Activated CD4-positive, alpha-beta T cell treated with anti-CD3 and anti-CD28 coated beads, Interleukin-2, amount 10 ng/mL, durations not matched to agents 24 days and 14 days (primary cell): ENCODE measurements around the gene FAM13C. TPM values are rescaled to one million over a fixed set of nuclear protein-coding genes. Genes with fewer than 3 reads are reported as not detected.

Source experiments
- DNase-seq: peaks from one replicate; pipeline ENCODE4 v3.0.0; 2022
- H3K27ac Mint-ChIP-seq: one replicate; pipeline ENCODE4 v1.8.0; 2022; ENCODE audit warnings: mild to moderate bottlenecking, mixed read lengths
- H3K27me3 Mint-ChIP-seq: one replicate; pipeline ENCODE4 v1.8.0; 2022; ENCODE audit warnings: mixed read lengths
- H3K36me3 Mint-ChIP-seq: one replicate; pipeline ENCODE4 v1.8.0; 2022; ENCODE audit warnings: low read depth, mild to moderate bottlenecking, mixed read lengths
- H3K4me1 Mint-ChIP-seq: one replicate; pipeline ENCODE4 v1.8.0; 2021; ENCODE audit warnings: mixed read lengths
- H3K4me3 Mint-ChIP-seq: one replicate; pipeline ENCODE4 v1.8.0; 2022; ENCODE audit warnings: mild to moderate bottlenecking, moderate library complexity, mixed read lengths
- H3K9me3 Mint-ChIP-seq: one replicate; pipeline ENCODE4 v1.8.0; 2021; ENCODE audit warnings: mixed read lengths
- intact Hi-C: fragments of 100-400 bp; cut with micrococcal nuclease; formaldehyde crosslinking; loops from one replicate; pipeline ENCODE4 v1.15.1; 2023
- total RNA-seq: library from RNA; stranded (reverse); gene quantifications from 2 replicates; pipeline ENCODE4 v1.2.3, GENCODE V29; 2022

Gene FAM13C
- total RNA-seq, 1 donor from 2014 or later, result not detected

DNA sequence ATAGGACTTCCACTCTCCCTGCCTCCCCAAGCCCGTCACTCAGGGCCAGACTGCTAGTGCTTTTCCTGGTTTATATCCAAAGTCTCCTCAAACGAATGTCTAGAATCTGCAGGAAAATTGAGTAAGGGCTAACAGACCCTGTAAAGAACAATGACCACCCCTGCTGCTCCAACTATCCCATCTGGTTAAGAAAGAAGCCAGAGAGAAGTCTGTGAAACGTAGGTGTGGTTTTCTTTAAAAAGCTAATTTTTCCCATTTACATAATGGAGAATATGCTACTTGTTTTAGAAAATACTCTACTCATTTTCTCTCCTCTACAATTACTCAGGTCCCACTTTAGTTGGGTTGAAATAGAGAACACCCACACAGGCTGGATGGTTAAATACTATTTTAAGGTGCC, 72.5 kb downstream of the FAM13C start:
- no peak for DNase-seq
- intact Hi-C loops, result no loop called here
- no peaks in the 10 kb centered on the region for H3K4me1 Mint-ChIP-seq
- H3K36me3 Mint-ChIP-seq, result no peaks in the 10 kb centered on the region
- H3K4me3 Mint-ChIP-seq, result no peak overlapping the region
- H3K27ac Mint-ChIP-seq, result no peak overlapping the region
- no peaks in the 10 kb centered on the region for H3K27me3 Mint-ChIP-seq
- no peaks in the 10 kb centered on the region for H3K9me3 Mint-ChIP-seq

DNA sequence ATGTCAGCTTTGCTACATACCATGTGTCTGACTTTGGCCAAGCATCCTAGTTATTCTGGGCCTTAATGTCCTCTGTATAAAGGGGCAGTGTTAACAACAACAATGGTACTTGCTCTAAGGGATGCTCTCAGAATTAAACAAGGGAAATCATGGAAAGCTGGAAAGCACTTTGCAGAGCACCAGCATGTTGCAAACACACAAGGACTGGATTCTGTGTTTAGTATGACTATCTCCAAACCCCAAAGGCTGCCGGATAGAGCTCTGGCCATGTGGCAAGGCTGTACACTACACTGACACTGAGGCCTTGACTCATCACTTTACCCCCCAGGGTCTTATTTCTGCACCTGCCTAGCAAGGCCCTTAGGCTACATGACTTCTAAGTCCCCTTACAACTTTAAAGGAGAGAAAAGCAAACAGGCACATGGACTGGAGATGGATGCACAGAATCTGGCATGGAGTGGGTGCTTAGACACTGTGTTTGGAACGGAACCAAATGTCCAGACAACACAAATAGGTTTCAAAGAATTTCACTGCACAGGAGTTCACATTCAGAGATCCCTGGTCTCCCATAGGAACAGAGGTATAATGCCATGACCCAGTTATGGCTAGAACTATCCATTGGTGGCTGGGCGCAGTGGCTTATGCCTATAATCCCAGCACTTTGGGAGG, 74.6 kb downstream of the FAM13C start:
- Mint-ChIP-seq H3K27ac (no peak overlapping the region), H3K27me3 (no peaks in the 10 kb centered on the region), H3K4me3 (no peak overlapping the region), H3K36me3 (no peaks in the 10 kb centered on the region), H3K9me3 (no peaks in the 10 kb centered on the region), H3K4me1 (no peaks in the 10 kb centered on the region)
- DNase-seq, result no peak
- intact Hi-C loops, result no loop called here

DNA sequence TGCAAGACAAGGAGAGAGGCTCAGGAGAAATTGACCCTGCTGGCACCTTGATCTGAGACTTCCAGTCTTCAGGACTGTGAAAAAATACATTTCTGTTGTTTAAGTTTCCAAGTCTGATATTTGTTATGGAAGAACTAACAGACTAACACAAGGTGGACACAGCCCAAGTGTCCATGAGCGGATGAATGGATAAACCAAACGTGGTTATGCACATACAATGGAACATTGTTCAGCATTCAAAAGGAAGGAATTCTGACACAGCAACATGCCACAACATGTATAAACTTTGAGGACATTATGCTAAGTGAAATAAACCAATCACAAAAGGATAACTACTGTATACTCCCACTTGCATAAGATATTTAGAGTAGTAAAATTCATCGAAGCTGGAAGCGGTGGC, 76.5 kb downstream of the FAM13C start:
- no peaks in the 10 kb centered on the region for H3K4me1 Mint-ChIP-seq
- no peaks in the 10 kb centered on the region for H3K36me3 Mint-ChIP-seq
- intact Hi-C loops, result no loop called here
- no peaks in the 10 kb centered on the region for H3K27me3 Mint-ChIP-seq
- H3K27ac Mint-ChIP-seq, result no peak overlapping the region
- H3K9me3 Mint-ChIP-seq, result no peaks in the 10 kb centered on the region
- DNase-seq, result no peak
- no peak overlapping the region for H3K4me3 Mint-ChIP-seq

DNA sequence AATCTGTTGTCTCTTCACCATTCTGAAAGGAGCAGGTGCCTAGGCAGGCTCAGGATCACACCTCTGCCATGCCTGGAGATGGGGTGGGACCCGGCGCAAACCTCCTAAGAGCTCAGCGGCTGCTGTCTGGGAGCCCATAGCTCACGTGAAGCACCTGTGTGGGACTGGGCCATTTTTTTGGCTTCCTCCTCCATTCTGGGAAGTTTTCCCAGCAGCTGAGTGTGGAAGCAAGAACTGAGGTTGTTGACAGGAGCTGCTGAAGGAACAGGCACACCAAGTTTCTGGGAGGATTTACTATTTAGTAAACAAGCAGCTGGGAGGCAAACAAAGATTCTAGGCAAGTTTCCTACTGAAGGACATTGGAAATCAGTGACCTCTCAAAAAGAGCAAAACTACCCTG, 77.3 kb downstream of the FAM13C start:
- H3K36me3 Mint-ChIP-seq, result no peaks in the 10 kb centered on the region
- H3K9me3 Mint-ChIP-seq, result no peaks in the 10 kb centered on the region
- no peaks in the 10 kb centered on the region for H3K27me3 Mint-ChIP-seq
- intact Hi-C loops, result no loop called here
- no peak overlapping the region for H3K27ac Mint-ChIP-seq
- no peak for DNase-seq
- H3K4me1 Mint-ChIP-seq, result no peaks in the 10 kb centered on the region
- no peak overlapping the region for H3K4me3 Mint-ChIP-seq

DNA sequence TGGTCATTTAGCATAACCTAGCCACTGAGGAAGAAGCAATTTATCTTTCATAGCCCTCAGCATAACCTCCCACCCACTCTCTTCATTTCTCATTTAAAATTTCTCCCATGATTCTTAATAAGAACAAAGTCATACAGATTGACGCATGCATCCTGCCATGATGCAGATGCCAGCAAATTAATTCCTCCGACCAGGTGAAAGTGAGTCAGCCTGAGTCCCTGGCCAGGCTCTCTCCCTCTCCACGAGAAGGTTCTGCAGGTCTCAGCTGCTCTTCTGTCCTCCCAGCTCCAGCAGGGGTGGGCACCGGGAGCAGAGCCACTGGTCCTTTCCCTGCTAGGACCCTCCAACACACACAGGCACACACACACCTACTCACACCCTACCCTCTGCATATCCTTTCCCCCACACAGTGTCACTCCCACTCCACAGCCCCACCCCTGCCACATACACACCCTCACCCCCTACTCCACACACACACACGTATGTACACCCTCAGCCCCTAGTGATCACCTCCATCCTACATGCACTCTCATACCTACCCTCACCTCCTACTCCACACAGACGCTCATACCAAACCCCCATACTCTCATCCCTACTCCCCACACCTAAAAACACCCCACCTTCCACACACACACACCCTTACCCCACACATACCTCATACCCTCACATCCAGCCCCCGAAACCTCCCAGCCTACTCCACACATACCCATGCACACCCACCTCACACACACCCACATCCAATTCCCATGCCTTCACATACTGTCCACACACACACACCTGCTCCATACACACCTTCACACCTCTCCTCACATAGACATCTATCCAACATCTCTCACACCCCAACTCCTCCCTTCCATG, 78.0 kb downstream of the FAM13C start:
- intact Hi-C loops, result no loop called here
- H3K9me3 Mint-ChIP-seq, result no peaks in the 10 kb centered on the region
- no peak for DNase-seq
- no peak overlapping the region for H3K4me3 Mint-ChIP-seq
- no peaks in the 10 kb centered on the region for H3K27me3 Mint-ChIP-seq
- H3K4me1 Mint-ChIP-seq, result no peaks in the 10 kb centered on the region
- no peak overlapping the region for H3K27ac Mint-ChIP-seq
- H3K36me3 Mint-ChIP-seq, result no peaks in the 10 kb centered on the region

DNA sequence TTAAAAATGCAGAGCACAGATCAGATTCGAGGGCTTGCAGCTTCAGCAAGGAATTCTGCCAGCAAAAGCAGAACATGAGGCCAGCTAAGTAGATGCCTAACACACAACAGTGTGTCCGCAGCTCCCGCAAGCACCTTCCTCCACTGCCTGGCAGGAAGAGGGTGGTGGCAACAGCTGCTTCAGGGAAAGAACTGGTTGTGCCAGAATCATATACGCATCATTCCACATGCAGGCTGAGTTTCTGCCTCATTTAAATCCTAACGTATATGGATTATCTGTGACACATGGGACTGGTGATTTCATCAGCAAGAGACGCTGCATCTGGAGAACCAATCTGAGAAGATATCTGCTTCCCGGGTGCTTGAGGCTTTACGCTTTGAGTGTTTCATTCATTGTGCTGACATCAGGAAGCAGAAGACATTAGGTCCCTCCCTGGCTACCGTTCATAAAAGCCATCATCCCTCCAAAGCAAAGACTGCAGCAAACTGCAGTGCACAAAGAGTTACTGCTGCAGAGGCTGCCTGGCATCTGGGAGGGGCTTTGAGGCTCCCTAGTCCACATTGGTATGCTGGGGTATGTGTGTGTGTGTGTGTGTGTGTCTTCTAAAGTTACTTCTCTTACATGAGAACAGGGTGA, 78.8 kb downstream of the FAM13C start:
- H3K9me3 Mint-ChIP-seq, result no peaks in the 10 kb centered on the region
- H3K27ac Mint-ChIP-seq, result no peak overlapping the region
- no peak for DNase-seq
- H3K4me1 Mint-ChIP-seq, result no peaks in the 10 kb centered on the region
- no peaks in the 10 kb centered on the region for H3K27me3 Mint-ChIP-seq
- H3K4me3 Mint-ChIP-seq, result no peak overlapping the region
- no peaks in the 10 kb centered on the region for H3K36me3 Mint-ChIP-seq
- intact Hi-C loops, result no loop called here

DNA sequence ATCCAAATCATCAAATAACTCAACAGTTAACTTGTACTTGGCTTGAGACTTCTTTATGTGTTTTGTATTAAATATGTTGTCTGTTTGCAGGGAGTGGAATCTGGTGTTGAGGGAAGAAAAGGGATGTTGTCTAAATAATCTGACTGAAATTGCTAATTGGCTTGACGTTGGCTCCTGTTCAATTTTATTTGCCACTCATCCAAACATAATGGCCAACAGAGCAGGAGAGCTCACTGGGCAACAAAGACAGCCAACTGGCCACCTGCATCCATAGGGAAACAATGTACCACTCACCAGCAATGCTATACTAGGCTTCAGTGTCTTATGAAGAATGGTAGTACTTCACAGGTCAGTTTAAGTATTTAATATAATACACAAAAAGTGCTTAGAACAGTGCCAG, 80.5 kb downstream of the FAM13C start:
- Mint-ChIP-seq H3K4me1 (no peaks in the 10 kb centered on the region), H3K9me3 (no peaks in the 10 kb centered on the region), H3K27ac (no peak overlapping the region), H3K27me3 (no peaks in the 10 kb centered on the region), H3K4me3 (no peak overlapping the region), H3K36me3 (no peaks in the 10 kb centered on the region)
- intact Hi-C loops, result no loop called here
- no peak for DNase-seq

DNA sequence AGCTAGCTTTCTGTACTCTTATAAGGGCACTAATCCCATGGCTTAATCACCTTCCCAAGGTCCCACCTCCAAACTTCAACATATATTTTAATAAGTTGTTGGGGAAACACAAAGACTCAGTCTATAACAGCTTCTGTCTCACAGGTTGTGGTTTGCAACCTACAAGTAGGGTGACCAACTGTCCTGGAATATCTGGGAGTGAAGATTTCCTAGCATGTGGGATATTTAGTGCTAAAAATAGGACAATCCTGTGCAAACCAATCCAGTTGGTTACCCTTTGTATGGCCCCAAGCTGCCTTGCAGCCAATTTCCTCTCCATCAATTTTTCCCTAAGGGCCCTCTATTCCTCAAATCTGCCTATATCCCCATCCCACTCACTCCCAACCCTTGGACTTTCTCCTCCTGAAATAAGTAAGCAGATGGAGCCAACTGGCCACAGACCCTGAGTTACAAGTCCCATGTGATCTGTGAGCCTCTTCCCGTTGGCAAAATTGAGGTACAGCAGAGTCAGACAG, 82.3 kb downstream of the FAM13C start:
- H3K4me3 Mint-ChIP-seq, result no peak overlapping the region

DNA sequence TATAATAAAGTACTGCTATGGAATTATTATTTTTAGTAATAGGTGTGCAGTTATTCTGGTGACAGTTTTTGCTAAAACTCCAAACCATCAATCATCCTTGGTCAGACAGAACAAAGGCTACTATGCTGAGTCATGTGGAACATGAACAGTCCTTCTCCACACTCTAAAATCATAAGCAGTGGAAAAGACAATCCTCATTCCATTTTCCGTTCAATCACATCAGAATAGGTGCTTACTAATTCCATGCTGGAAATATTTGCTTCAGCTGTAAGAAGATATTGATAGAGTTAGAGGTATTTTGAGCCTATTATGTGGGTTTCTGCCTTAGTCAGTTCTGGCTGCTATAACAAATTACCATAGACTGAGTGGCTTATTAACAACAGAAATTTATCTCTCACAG, 82.9 kb downstream of the FAM13C start:
- intact Hi-C loops, result no loop called here
- H3K27ac Mint-ChIP-seq, result no peak overlapping the region
- no peak overlapping the region for H3K4me3 Mint-ChIP-seq
- no peak for DNase-seq
- no peaks in the 10 kb centered on the region for H3K4me1 Mint-ChIP-seq
- no peaks in the 10 kb centered on the region for H3K36me3 Mint-ChIP-seq
- H3K27me3 Mint-ChIP-seq, result no peaks in the 10 kb centered on the region
- H3K9me3 Mint-ChIP-seq, result no peaks in the 10 kb centered on the region

More for the DNA sequence above, 82.3 kb downstream of the FAM13C start:
- H3K27me3 Mint-ChIP-seq, result no peaks in the 10 kb centered on the region
- intact Hi-C loops, result no loop called here
- no peak overlapping the region for H3K27ac Mint-ChIP-seq
- no peaks in the 10 kb centered on the region for H3K36me3 Mint-ChIP-seq
- no peak for DNase-seq
- H3K9me3 Mint-ChIP-seq, result no peaks in the 10 kb centered on the region
- H3K4me1 Mint-ChIP-seq, result no peaks in the 10 kb centered on the region

DNA sequence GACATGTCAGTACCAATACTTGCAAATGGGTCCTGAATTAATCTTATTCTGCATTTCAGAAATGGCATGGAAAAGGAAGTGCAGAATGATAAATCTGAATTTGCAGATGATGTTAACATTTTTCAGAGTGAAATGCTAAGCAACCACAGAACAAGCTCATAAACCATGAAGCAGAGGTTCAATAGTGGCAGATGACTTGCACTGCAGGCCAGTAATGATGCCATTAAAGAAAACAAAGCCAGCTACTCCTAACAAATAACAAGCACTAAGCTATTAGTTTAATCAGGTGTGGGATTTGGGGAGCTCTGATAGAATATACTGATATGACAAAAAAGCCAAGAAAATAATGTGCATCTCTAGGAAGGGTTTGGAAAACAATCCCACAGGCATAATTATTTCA, 85.4 kb downstream of the FAM13C start:
- no peak for DNase-seq
- Mint-ChIP-seq H3K36me3 (no peaks in the 10 kb centered on the region), H3K9me3 (no peaks in the 10 kb centered on the region), H3K27ac (no peak overlapping the region), H3K27me3 (no peaks in the 10 kb centered on the region), H3K4me1 (no peaks in the 10 kb centered on the region), H3K4me3 (no peak overlapping the region)
- intact Hi-C loops, result no loop called here

DNA sequence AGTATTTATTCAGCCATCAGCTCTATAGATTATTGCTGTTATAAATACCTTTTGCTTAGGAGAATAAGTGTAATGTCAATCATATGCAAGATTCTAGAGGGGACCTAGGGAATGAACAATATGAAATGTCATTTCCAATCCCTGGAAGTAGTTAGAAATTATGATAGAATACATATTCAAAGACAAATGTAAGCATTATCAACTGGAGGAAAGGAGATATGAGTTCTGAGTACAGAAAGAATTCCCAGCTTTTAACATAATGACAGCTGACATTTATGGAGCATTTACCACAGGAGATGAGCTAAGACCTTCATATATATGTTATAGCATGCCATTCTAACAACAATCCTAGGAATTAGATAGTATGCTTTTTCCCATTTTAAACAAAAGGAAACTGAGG, 86.2 kb downstream of the FAM13C start:
- intact Hi-C loops, result no loop called here
- Mint-ChIP-seq H3K27ac (no peak overlapping the region), H3K4me3 (no peak overlapping the region), H3K36me3 (no peaks in the 10 kb centered on the region), H3K9me3 (no peaks in the 10 kb centered on the region), H3K27me3 (no peaks in the 10 kb centered on the region), H3K4me1 (no peaks in the 10 kb centered on the region)
- no peak for DNase-seq

DNA sequence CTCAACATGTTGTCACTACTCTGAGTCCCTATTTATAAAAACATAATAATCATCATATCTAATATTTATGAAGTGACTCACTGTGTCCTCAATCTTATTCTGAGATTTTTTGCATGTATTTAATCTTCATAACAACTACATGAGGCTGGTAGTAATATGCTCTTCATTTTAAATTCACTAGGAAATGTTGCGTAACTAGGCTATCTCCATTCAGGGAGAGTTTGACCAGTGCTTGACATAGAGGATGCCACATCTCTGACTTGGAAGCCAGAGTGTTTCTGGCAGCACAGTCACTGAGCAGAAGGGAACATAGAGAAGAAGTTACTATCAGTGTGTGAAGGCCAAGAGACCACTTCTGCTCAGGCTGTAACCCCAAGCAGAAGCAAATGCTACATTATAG, 88.9 kb downstream of the FAM13C start:
- intact Hi-C loops, result no loop called here
- no peaks in the 10 kb centered on the region for H3K27me3 Mint-ChIP-seq
- H3K4me1 Mint-ChIP-seq, result no peaks in the 10 kb centered on the region
- no peak overlapping the region for H3K27ac Mint-ChIP-seq
- H3K4me3 Mint-ChIP-seq, result no peak overlapping the region
- no peaks in the 10 kb centered on the region for H3K36me3 Mint-ChIP-seq
- H3K9me3 Mint-ChIP-seq, result no peaks in the 10 kb centered on the region
- DNase-seq, result no peak

DNA sequence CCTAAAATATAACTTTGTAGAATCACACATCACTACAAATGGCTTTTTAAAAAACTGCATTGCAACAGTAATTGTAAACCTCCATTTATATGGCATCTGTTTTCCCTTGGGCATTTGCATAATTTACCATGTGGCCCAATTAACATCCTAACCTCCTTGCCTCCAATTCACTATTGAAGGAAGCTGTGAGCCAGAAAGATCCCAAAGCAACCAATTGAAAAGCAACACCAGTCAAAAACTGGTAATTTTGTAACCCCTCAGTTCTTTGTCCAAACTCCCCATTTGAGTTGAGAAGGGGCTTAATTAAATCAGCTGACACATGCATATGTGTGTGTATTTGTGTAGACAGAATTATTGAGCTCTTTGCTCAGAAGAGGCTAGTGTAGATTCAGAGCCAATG, 90.3 kb downstream of the FAM13C start:
- intact Hi-C loops, result no loop called here
- DNase-seq, result no peak
- Mint-ChIP-seq H3K36me3 (no peaks in the 10 kb centered on the region), H3K27me3 (no peaks in the 10 kb centered on the region), H3K4me1 (no peaks in the 10 kb centered on the region), H3K9me3 (no peaks in the 10 kb centered on the region), H3K4me3 (no peak overlapping the region), H3K27ac (no peak overlapping the region)

DNA sequence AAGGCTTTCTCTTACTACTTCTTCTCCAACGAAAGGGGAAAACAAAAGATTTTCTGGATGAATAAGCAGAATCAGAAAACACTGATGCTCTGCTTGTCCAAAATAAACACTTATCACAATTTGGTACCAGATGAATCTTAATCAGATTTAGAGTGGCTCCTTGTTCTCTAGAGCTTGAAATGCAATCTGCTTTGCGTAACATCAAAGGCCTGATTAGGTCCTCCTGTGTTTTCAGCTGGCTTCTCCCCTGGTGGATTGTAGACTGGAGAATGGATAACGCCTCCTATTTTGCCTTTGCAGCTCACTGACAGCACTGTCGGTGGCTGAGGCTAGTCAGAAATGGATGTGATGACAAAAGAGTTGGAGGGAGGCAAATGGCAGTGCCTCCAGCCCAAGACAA, 91.2 kb downstream of the FAM13C start:
- H3K27ac Mint-ChIP-seq, result no peak overlapping the region
- intact Hi-C loops, result no loop called here
- no peaks in the 10 kb centered on the region for H3K9me3 Mint-ChIP-seq
- no peaks in the 10 kb centered on the region for H3K36me3 Mint-ChIP-seq
- H3K27me3 Mint-ChIP-seq, result no peaks in the 10 kb centered on the region
- no peak overlapping the region for H3K4me3 Mint-ChIP-seq
- no peak for DNase-seq
- H3K4me1 Mint-ChIP-seq, result no peaks in the 10 kb centered on the region
